Measurements from ENCODE around the gene DAB2IP.
A peak's percentile ranks its signal among the peaks of the same experiment; 100 is the strongest.
"Not testable (repeated sequence)": the region's sequence is repeated elsewhere in the genome, so short reads cannot be mapped to it uniquely, and the experiment has no call there.

The DAB2IP gene

GRCh38 chr9:121626012-121626411, 25.4 kb upstream of the DAB2IP start:
- DNase-seq: no peak

- no peak for DNase-seq
Measured at GRCh38 chr9:121627427-121627826, 24.0 kb upstream of the DAB2IP start.

GRCh38 chr9:121628401-121628800, 23.0 kb upstream of the DAB2IP start:
- no peak for DNase-seq

- DNase-seq: no peak
Measured at GRCh38 chr9:121631115-121631514, 20.3 kb upstream of the DAB2IP start.

GRCh38 chr9:121631978-121632418, 19.4 kb upstream of the DAB2IP start:
- no peak for DNase-seq

- DNase-seq: no peak
Measured at GRCh38 chr9:121633119-121633714, 18.2 kb upstream of the DAB2IP start.

- no peak for DNase-seq
Measured at GRCh38 chr9:121633736-121634135, 17.7 kb upstream of the DAB2IP start.

GRCh38 chr9:121634329-121635261, 16.8 kb upstream of the DAB2IP start:
- peak; percentile 56 for DNase-seq

- no peak for DNase-seq
Measured at GRCh38 chr9:121635300-121635876, 16.0 kb upstream of the DAB2IP start.

- DNase-seq: no peak
Measured at GRCh38 chr9:121636341-121636865, 15.0 kb upstream of the DAB2IP start.

- no peak for DNase-seq
Measured at GRCh38 chr9:121636978-121637712, 14.3 kb upstream of the DAB2IP start.

- no peak for DNase-seq
Measured at GRCh38 chr9:121637713-121638220, 13.7 kb upstream of the DAB2IP start.

- DNase-seq: no peak
Measured at GRCh38 chr9:121638399-121638798, 13.0 kb upstream of the DAB2IP start.

- DNase-seq: no peak
Measured at GRCh38 chr9:121638901-121639592, 12.4 kb upstream of the DAB2IP start.

GRCh38 chr9:121639619-121640018, 11.8 kb upstream of the DAB2IP start:
- no peak for DNase-seq

GRCh38 chr9:121640076-121640475, 11.4 kb upstream of the DAB2IP start:
- DNase-seq: peak; percentile 77

GRCh38 chr9:121640491-121641223, 10.8 kb upstream of the DAB2IP start:
- no peak for DNase-seq

GRCh38 chr9:121641224-121641611, 10.2 kb upstream of the DAB2IP start:
- DNase-seq: no peak

GRCh38 chr9:121642758-121643157, 8.7 kb upstream of the DAB2IP start:
- no peak for DNase-seq

GRCh38 chr9:121643473-121643872, 8.0 kb upstream of the DAB2IP start:
- DNase-seq: no peak

GRCh38 chr9:121644040-121644439, 7.4 kb upstream of the DAB2IP start:
- DNase-seq: not testable (repeated sequence)
